ENCODE results near the gene SORCS2.

SORCS2 gene

GRCh38 chr4:7199129-7199725, 6.9 kb downstream of the SORCS2 start:
- H3K4me1 Mint-ChIP-seq, result no peaks in the 10 kb centered on the region

GRCh38 chr4:7199771-7200441, 7.6 kb downstream of the SORCS2 start:
- no peak overlapping the region for H3K27ac Mint-ChIP-seq
- no peak for DNase-seq (ENCODE audit: low spot score in 2 of 2)
- no peak for ATAC-seq
- H3K4me3 Mint-ChIP-seq, result no peak overlapping the region
- no peaks in the 10 kb centered on the region for H3K4me1 Mint-ChIP-seq
- H3K36me3 Mint-ChIP-seq, result no peaks in the 10 kb centered on the region
- H3K9me3 Mint-ChIP-seq, result no peaks in the 10 kb centered on the region

More at GRCh38 chr4:7199129-7199725, 6.9 kb downstream of the SORCS2 start:
- no peaks in the 10 kb centered on the region for H3K36me3 Mint-ChIP-seq
- no peak overlapping the region for H3K27ac Mint-ChIP-seq
- H3K9me3 Mint-ChIP-seq, result no peaks in the 10 kb centered on the region
- no peak overlapping the region for H3K4me3 Mint-ChIP-seq
- ATAC-seq, result no peak
- DNase-seq (ENCODE audit: low spot score in 2 of 2), result no peak

DNA sequence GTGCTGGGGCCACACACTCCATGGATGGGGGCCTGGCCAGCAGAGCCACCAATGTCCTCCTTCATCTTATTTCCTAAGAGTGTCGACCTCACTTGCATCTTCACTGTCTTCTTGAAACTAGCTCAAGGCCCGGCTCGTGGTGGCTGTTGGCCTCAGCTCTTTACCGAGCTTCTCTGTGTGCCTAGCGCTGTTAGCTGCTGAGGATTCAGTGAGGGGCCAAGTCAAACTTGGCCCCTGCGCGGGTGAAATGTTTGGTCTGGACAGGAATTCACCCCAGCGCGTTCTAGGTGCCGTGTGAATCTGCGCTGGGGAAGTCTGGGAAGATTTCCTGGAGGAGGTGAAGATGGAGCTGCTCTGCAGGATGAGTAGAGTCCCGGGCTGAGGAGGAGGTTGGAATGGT, 8.5 kb downstream of the SORCS2 start:
- Mint-ChIP-seq H3K36me3 (no peaks in the 10 kb centered on the region), H3K4me1 (no peaks in the 10 kb centered on the region), H3K9me3 (no peaks in the 10 kb centered on the region), H3K4me3 (no peak overlapping the region), H3K27ac (no peak overlapping the region)
- no peak for DNase-seq (ENCODE audit: low spot score in 2 of 2)
- no peak for ATAC-seq

- Mint-ChIP-seq H3K4me3 (no peak overlapping the region), H3K27ac (no peak overlapping the region), H3K4me1 (no peaks in the 10 kb centered on the region), H3K9me3 (no peaks in the 10 kb centered on the region), H3K36me3 (no peaks in the 10 kb centered on the region)
- DNase-seq (ENCODE audit: low spot score in 2 of 2) (no peak), ATAC-seq (no peak)
Observed at GRCh38 chr4:7201420-7202305, 9.3 kb downstream of the SORCS2 start.

- H3K9me3 Mint-ChIP-seq, result no peaks in the 10 kb centered on the region
- no peaks in the 10 kb centered on the region for H3K4me1 Mint-ChIP-seq
- no peaks in the 10 kb centered on the region for H3K36me3 Mint-ChIP-seq
- DNase-seq (ENCODE audit: low spot score in 2 of 2) (no peak), ATAC-seq (no peak)
- no peak overlapping the region for H3K4me3 Mint-ChIP-seq
- H3K27ac Mint-ChIP-seq, result no peak overlapping the region
Observed at GRCh38 chr4:7202411-7202810, 10.1 kb downstream of the SORCS2 start.

GRCh38 chr4:7204656-7205387, 12.5 kb downstream of the SORCS2 start:
- no peak overlapping the region for H3K27ac Mint-ChIP-seq
- no peak for ATAC-seq
- H3K4me3 Mint-ChIP-seq, result no peak overlapping the region
- no peaks in the 10 kb centered on the region for H3K36me3 Mint-ChIP-seq
- DNase-seq (ENCODE audit: low spot score in 2 of 2), result no peak
- H3K4me1 Mint-ChIP-seq, result no peaks in the 10 kb centered on the region
- H3K9me3 Mint-ChIP-seq, result no peaks in the 10 kb centered on the region

- Mint-ChIP-seq H3K9me3 (no peaks in the 10 kb centered on the region), H3K4me3 (no peak overlapping the region), H3K27ac (no peak overlapping the region), H3K36me3 (no peaks in the 10 kb centered on the region), H3K4me1 (no peaks in the 10 kb centered on the region)
- DNase-seq (ENCODE audit: low spot score in 2 of 2) (no peak), ATAC-seq (no peak)
Observed at GRCh38 chr4:7206385-7206784, 14.0 kb downstream of the SORCS2 start.

DNA sequence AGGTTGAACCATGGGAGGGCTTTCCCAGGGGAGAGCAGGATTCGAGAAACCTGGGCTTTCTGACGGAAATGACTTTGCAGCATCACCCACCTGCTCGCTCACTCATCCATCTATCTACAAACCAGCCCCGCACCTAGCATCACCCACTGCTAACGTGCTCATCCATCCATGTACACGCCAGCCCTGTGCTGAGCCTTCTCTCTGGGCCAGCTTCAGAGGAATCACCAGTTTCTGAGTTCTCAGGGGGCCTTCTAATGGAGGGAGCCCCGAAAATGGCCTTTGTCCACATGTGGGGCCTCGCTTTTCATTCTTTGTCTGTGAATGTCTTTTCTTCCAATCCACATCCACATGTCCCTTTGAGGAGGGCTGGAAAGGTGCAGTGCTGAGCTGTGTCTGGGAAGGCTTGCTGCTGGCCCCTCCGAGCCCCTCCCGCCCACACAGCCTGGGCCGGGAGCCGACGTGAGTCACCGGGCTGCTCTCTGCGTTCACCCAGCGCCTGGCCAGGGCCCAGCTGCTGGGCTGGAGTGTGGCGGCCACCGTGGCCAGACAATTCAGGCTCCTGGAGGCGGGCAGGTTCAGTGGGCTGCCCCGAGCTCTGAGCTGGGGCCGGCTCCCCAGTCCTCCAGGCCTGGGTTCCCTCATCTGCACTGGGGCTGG, 14.7 kb downstream of the SORCS2 start:
- no peaks in the 10 kb centered on the region for H3K9me3 Mint-ChIP-seq
- H3K4me3 Mint-ChIP-seq, result no peak overlapping the region
- no peak for DNase-seq (ENCODE audit: low spot score in 2 of 2)
- no peaks in the 10 kb centered on the region for H3K36me3 Mint-ChIP-seq
- no peak for ATAC-seq
- H3K27ac Mint-ChIP-seq, result no peak overlapping the region
- H3K4me1 Mint-ChIP-seq, result no peaks in the 10 kb centered on the region

DNA sequence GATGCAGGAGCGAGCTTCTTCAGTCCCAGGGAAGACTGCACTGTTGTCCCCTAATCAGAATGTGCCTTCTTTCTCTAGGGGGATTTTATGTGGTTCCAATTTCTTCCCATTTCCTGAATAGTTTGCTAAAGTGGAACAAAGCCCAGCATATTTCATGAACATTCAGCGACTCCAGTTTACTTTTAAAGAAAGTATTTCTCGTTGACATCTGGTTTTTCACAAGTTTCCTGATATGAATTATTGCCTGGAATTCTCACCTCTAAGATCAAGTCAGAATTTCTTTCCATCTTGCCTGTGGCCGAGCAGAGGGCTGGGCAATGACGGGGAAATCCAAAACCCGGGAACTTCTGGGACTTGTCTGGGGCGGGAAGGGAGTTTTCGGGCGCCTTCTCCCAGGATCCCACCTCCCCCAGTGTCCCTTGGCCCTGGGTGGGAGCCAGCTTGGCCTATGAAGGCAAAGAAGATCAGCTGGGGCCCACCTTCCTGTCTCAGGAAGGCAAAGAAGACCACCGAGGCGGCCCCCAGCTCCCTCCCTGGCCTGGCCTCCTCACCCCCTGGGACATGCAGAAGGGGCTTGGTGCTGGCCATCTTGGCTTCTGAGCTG, 15.4 kb downstream of the SORCS2 start:
- Mint-ChIP-seq H3K4me3 (no peak overlapping the region), H3K36me3 (no peaks in the 10 kb centered on the region), H3K9me3 (no peaks in the 10 kb centered on the region), H3K4me1 (no peaks in the 10 kb centered on the region), H3K27ac (no peak overlapping the region)
- no peak for DNase-seq (ENCODE audit: low spot score in 2 of 2)
- ATAC-seq, result no peak

- H3K4me3 Mint-ChIP-seq, result no peak overlapping the region
- no peak for ATAC-seq
- no peaks in the 10 kb centered on the region for H3K4me1 Mint-ChIP-seq
- H3K27ac Mint-ChIP-seq, result no peak overlapping the region
- no peaks in the 10 kb centered on the region for H3K9me3 Mint-ChIP-seq
- no peaks in the 10 kb centered on the region for H3K36me3 Mint-ChIP-seq
- no peak for DNase-seq (ENCODE audit: low spot score in 2 of 2)
Observed at GRCh38 chr4:7208509-7209451, 16.4 kb downstream of the SORCS2 start.

GRCh38 chr4:7209699-7210098, 17.4 kb downstream of the SORCS2 start:
- Mint-ChIP-seq H3K27ac (no peak overlapping the region), H3K9me3 (no peaks in the 10 kb centered on the region), H3K36me3 (no peaks in the 10 kb centered on the region), H3K4me1 (no peaks in the 10 kb centered on the region), H3K4me3 (no peak overlapping the region)
- no peak for ATAC-seq
- no peak for DNase-seq (ENCODE audit: low spot score in 2 of 2)

- no peaks in the 10 kb centered on the region for H3K4me1 Mint-ChIP-seq
- no peak for DNase-seq (ENCODE audit: low spot score in 2 of 2)
- H3K27ac Mint-ChIP-seq, result no peak overlapping the region
- no peak for ATAC-seq
- H3K4me3 Mint-ChIP-seq, result no peak overlapping the region
- H3K36me3 Mint-ChIP-seq, result no peaks in the 10 kb centered on the region
- no peaks in the 10 kb centered on the region for H3K9me3 Mint-ChIP-seq
Observed at GRCh38 chr4:7210824-7211223, 18.5 kb downstream of the SORCS2 start.

DNA sequence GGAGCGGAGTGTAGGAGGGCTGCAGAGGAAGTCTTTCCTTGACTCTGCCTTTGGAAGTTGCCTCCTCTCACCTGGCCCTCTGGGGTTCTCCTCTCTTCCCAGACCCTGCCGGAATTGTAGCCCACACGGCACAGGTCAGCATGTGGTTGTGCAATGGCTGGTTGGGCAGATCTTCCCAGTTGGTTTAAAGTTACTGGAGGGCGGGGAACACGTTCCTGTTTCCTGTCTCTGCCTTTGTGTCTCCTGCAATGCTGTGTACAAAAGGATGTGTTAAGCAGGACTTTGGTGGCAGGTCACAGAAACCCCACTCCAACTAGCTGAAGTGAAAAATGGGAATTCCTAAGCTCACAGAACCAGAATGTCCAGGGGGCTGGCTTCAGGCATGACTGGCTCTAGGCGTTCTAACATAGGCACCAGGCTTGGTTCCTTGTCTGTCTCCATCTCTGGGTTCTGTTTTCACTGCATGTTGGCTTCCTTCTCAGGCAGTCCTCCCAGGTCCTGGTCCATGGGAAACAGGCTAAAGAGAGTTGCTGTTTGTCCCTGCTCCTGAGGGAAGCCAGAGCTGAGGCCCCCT, 19.9 kb downstream of the SORCS2 start:
- no peak overlapping the region for H3K4me3 Mint-ChIP-seq
- no peak for ATAC-seq

More for the DNA sequence above, 19.9 kb downstream of the SORCS2 start:
- DNase-seq (ENCODE audit: low spot score in 2 of 2), result no peak
- Mint-ChIP-seq H3K4me1 (no peaks in the 10 kb centered on the region), H3K36me3 (no peaks in the 10 kb centered on the region), H3K27ac (no peak overlapping the region), H3K9me3 (no peaks in the 10 kb centered on the region)
